ENCODE data around the gene ATP13A5.

ATP13A5 gene

DNA sequence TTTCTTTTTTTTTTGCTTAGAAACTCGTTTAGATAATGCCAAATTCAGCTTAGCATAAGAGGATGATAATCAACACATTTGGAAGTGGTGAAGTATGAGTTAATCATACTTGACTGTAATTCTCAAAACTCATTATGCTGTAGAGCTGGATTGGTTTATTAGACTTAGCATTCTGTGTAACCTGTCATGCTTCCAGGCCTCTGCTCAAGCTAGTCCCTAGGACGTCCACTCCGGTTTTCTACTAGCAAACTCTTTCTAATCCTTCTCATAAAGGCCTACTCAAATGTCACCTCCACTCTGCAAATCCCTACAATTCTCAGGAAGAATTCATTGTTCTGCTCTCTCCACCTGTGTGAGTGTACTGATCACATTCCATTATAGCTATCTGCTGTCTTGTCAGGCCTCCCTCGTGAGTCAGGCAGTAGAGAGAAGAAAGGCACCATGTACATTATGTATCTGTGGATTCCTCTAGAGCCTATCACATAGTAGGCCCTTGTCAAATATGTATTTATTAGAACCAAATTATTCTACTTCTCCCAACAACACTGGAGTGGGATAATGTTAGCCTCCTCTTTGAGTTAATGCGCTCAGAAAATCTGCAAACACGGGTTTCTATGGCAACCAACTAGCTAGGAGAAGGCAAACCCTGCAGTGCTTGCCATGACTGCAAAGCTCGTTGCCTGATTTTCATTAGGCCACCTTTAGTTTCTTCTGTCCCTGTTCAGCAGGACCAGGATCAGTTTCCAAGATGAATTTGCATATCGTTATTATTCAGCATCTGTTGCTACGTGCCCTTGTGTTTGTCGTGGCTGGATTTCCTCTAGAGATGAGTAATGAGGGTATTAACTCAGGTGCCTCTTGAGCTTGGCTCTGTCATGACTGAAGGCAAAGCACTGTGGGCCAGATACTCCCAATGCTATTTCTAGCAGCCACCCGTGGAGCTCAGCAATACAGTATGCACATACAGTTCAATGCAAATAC lies 30.7 kb downstream of the ATP13A5 start:
- no peak for DNase-seq (ENCODE audit: low read depth)
- H3K4me3 ChIP-seq (ENCODE audit: low read depth, low read length) = no peak overlapping the region

DNA sequence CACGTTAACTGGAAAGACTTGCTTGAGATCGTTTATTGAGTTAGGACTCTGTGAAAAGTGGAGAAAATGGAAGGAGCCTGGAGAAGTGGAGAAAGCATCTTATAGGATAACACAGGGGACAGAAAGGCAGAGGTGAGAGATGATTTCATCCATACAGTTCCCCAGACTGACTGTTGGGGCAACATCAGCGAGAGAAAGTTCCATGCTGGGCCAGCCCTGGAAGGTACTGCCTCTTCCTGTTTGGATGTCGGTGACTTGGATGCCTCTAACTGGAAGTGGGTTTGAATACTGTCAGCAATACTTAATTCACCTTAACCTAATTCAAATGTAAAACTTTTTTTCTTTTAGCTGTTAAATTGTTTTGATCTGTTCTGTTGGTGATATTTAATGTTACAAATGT lies 32.3 kb downstream of the ATP13A5 start:
- no peak overlapping the region for H3K4me3 ChIP-seq (ENCODE audit: low read depth, low read length)
- no peak for DNase-seq (ENCODE audit: low read depth)

DNA sequence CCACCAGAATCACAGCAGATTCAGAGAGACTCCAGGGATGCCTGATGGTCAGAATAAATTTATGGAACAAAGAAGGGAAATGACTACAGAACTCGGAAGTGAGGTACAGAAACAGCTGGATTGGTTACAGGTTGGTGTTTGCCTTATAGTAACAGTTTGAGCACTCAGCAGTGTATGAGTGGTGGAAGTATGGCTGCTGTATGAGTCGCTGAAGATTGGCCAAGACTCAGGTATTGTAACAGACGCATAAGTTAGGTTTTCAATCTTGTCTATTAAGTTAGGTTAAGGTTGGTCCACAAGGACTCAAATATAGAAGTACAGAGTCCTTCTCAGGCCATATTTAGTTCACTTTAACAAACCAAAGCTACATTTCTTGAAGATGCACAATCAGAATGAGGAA lies 33.1 kb downstream of the ATP13A5 start:
- DNase-seq (ENCODE audit: low read depth) = no peak
- no peak overlapping the region for H3K4me3 ChIP-seq (ENCODE audit: low read depth, low read length)

GRCh38 chr3:193344486-193344885 lies 34.1 kb downstream of the ATP13A5 start:
- no peak for DNase-seq (ENCODE audit: low read depth)
- H3K4me3 ChIP-seq (ENCODE audit: low read depth, low read length) = no peak overlapping the region

GRCh38 chr3:193343726-193344222 lies 34.8 kb downstream of the ATP13A5 start:
- DNase-seq (ENCODE audit: low read depth) = no peak
- no peak overlapping the region for H3K4me3 ChIP-seq (ENCODE audit: low read depth, low read length)

GRCh38 chr3:193342551-193342950 lies 36.0 kb downstream of the ATP13A5 start:
- DNase-seq (ENCODE audit: low read depth) = no peak
- no peak overlapping the region for H3K4me3 ChIP-seq (ENCODE audit: low read depth, low read length)

DNA sequence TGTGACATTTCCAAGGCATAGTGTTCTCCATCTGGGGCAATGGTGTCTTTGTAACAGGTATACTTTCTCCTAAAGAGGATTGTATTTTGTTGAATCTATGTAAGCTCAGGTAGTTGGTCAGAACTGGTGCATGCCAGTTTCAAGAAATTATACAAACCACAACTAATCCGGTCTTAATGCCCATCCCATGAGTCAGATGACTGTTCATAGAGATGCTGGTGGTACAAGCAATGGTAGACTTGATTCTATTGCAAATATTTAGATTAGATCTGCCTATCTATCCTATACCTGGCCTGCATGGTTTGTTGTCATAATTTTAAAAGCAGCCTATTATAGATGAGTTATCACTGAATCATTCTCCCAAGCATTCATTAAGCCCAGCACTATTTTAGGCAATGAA lies 43.5 kb downstream of the ATP13A5 start:
- DNase-seq (ENCODE audit: low read depth) = no peak
- no peak overlapping the region for H3K4me3 ChIP-seq (ENCODE audit: low read depth, low read length)

GRCh38 chr3:193333229-193333628 lies 45.3 kb downstream of the ATP13A5 start:
- DNase-seq (ENCODE audit: low read depth) = no peak

DNA sequence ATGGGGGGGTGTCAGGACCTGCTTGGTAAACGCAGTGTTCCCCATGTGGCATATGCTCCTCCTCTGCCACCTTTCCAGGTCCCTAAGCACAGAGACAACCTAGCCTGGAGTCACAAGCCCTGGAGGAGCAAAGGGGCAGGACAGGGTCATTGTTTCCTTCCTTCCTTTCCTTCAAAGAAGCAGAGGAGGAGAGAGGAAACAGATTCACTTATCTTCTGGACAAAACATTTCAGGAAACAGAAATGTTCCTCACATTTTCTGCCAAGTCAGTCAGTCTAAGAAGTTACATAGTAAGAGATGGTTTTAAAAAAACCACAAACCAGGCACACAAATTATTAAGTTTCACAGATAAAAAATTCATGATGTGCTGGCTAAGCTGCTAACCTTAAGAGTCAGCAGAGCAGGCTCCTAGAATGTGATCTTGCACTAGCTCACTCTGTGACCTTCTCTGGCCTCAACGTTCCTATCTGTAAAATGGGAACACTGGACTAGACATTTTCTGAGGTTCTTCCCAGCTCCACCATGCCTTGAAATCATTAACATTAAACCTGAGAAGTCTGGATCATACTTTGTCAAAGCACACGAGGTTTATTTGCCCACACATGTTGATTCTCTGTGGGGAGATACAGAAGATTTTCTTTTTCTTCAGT lies 47.9 kb downstream of the ATP13A5 start:
- no peak overlapping the region for H3K4me3 ChIP-seq (ENCODE audit: low read depth, low read length)
- no peak for DNase-seq (ENCODE audit: low read depth)

More at GRCh38 chr3:193333229-193333628, 45.3 kb downstream of the ATP13A5 start:
- H3K4me3 ChIP-seq (ENCODE audit: low read depth, low read length) = no peak overlapping the region

GRCh38 chr3:193317682-193318300 lies 60.8 kb downstream of the ATP13A5 start:
- H3K4me3 ChIP-seq (ENCODE audit: low read depth, low read length) = no peak overlapping the region
- DNase-seq (ENCODE audit: low read depth) = no peak

DNA sequence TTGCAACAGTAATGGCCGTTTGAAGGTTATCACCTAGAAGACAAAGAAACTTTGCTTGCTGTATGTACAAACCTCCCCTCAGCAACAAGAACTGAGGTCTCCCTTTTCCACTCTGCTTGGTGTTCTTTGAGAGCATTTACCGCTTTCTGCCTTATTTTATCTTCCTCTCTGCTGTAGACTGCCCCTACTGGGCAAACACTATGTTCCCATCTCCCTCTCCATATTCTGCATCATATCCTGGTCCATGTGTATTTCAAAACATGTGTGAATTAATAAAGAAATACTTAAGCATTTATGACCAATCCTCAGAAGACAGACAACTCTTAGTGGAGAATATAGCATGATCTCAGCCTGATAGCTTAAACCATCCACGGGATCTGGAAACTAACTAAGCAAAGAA lies 64.4 kb downstream of the ATP13A5 start:
- no peak for DNase-seq (ENCODE audit: low read depth)
- H3K4me3 ChIP-seq (ENCODE audit: low read depth, low read length) = no peak overlapping the region

DNA sequence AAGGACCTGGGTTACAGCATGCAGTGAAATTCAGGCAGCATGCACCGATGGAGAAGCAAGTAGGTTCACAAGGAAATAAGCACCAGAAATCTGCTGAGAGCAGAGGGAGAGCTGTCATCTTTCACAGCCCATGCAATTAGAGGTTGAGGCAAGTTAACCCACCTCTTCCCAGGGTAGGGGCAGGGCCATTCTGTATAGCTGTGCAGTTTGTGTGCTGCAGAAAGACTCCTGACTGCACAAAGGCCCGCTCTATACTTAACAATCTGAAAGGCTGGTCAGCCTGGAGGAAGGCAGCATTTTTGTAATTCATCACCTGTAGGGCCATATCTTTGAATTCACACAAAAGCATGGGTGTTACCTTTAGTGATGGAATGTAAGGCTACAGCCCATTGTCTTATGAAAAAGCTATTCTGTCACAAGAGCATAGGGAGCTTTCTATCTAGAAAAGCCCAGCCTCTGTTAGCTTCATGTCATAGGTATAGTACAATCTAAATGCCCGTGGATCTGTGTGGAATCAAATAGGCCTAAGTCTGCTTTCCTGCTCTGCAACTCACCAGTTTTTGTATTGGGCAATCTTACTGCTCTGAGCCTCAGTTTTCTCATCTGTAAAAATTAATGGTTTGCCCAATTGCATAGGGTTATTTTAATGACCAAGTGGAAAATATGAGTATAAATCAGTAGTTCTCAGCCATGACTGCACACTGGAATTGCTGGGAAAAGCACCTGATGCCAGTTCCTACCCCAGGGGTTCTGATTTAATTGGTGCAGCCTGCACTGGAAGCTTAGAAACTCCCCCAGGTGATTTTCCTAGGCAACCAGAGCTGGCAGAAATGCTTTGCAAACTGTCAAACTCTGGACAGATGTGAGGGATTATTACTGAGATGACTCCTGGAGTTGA lies 65.2 kb downstream of the ATP13A5 start:
- DNase-seq (ENCODE audit: low read depth) = no peak
- H3K4me3 ChIP-seq (ENCODE audit: low read depth, low read length) = no peak overlapping the region

GRCh38 chr3:193310914-193311723 lies 67.4 kb downstream of the ATP13A5 start:
- DNase-seq (ENCODE audit: low read depth) = no peak
- no peak overlapping the region for H3K4me3 ChIP-seq (ENCODE audit: low read depth, low read length)

DNA sequence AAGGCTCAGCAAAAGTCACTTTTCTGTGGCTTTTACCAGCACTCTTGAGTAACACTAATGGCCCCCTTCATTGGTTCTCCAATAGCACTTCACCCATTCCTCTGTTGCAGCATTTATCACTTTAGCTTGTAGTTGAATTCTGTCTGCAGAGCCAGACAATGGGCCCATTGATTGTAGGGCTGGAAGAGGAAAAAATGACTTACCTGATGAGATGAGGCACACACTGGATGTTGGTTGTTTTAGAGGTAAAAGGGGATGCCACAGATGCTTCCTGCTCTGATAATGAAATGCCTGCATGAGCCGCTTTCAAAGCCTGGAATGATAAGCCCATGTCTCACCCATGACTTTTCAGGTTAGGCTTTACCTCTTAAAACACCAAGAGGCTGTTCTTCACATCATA lies 73.2 kb downstream of the ATP13A5 start:
- DNase-seq (ENCODE audit: low read depth) = no peak
- H3K4me3 ChIP-seq (ENCODE audit: low read depth, low read length) = no peak overlapping the region

GRCh38 chr3:193301433-193301832 lies 77.1 kb downstream of the ATP13A5 start:
- no peak for DNase-seq (ENCODE audit: low read depth)

GRCh38 chr3:193297421-193297820 lies 81.1 kb downstream of the ATP13A5 start:
- H3K4me3 ChIP-seq (ENCODE audit: low read depth, low read length) = no peak overlapping the region
- DNase-seq (ENCODE audit: low read depth) = no peak

More at GRCh38 chr3:193301433-193301832, 77.1 kb downstream of the ATP13A5 start:
- no peak overlapping the region for H3K4me3 ChIP-seq (ENCODE audit: low read depth, low read length)

- H3K4me3 ChIP-seq (ENCODE audit: low read depth, low read length) = no peak overlapping the region
- DNase-seq (ENCODE audit: low read depth) = no peak
Observed at GRCh38 chr3:193295985-193296384, 82.6 kb downstream of the ATP13A5 start.

DNA sequence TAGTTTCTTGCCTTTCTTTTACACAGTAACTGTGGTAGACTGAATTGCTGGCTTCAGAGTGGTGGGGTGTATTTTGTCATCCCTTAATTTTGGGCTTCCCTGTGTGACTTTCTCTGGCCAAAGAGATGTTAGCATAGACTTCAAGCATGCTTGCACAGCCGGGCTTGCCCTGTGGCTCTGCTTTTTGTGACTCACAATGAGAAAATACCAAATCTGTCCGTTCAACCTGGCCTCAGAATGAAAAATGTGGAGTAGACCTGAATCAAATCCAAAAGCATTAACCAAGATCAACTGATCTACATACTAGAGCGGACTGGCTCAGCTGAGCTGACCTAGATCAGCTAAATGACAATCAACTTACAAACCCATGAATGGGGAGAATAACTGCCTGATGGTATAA lies 86.2 kb downstream of the ATP13A5 start:
- no peak for DNase-seq (ENCODE audit: low read depth)
- no peak overlapping the region for H3K4me3 ChIP-seq (ENCODE audit: low read depth, low read length)

Data from skeletal muscle cell (primary cell).